Measurements from ENCODE around the gene C11orf65.

The C11orf65 gene

DNA sequence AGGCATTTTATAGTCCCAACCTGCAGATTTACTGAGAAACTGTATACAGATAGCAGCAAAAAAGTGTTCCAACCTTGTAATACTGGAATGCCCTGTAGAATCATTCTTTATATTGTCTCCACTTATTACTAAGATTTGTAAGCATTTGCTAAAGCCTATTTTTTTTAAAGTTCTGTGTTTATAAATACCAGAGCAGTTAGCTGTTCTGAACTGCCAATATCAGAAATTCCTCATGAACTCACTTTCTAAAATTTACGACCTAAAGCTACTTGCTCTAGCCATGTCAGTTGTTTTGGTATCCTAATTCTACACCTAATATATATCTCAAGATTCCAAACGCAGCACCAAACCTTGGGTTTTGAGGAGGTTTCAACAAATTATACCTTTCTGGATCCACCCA is 103.2 kb downstream of the C11orf65 start:
- DNase-seq = no peak

DNA sequence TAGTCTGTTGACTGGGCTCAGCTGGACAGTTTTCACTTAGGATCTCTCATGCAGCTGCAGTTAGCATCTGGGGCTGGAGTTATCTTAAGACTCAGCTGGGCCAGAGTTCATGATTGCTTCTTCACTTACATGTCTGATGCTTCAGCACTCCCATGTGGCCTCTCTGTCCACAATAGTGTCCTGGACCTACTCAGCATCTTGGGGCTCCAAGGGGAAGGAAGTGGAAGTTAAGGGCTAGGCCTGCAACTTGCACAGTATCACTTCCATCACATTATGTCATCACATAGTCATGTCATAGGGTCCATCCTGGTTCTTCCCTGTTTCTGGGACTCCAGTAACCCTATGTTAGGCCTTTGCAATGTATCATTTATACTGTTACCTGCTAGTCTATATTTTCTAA is 115.9 kb downstream of the C11orf65 start:
- no peak for DNase-seq

DNA sequence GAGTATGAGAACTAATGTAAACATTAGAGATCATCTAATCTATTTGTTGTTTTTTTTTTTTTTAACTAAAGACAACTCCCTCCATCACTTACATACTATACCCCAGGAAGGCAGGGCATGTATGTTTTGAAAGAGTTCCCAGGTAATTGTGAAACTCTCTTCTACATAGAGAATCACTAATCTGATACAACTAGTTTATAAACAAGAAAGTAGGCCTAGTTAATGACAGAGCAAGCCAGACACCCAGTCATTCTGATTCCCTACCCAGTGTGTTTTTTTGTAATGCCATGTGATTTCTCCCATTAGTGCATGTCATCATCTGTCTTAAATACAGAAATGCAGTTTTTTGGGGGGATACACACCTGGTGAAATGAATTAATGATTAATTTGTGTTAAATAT is 120.9 kb downstream of the C11orf65 start:
- DNase-seq = no peak

GRCh38 chr11:108345767-108346166 is 121.6 kb downstream of the C11orf65 start:
- no peak for DNase-seq

GRCh38 chr11:108343714-108344113 is 123.6 kb downstream of the C11orf65 start:
- DNase-seq = no peak

DNA sequence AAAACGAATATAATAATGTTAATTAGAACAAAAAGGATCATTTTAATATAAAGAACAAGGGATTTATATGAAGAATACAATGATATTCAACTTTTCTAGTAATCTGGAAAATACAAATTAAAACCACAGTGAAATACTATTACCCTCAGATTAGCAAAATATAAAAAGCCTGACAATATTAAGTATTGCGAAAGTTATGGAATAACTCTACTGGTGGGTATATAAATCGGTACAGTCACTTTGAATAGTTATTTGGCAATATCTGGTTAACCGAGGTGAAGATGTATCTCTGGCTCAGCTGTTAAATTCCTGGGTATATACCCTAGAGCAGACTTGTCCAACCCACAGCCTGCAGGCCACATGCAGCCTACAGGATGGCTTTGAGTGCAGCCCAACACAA is 125.7 kb downstream of the C11orf65 start:
- no peak for DNase-seq

DNA sequence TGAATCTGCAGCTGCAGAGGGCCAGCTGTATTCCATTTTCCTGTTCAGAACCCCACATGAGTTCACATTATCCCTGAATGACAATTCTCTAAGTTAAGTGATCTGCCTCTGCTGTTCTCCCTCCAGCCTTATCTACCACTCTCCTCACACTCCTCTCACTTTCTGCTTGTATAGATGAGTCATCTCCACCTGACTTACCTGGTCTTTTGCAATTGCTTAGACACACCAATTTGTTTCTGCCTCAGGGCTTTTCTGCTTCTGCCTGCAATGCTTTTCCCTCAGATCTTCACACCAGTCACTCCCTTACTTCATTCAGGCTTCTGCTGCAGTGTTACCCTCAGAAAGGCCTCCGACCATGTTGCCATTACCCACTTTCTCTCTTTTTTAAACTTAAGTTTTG is 126.4 kb downstream of the C11orf65 start:
- DNase-seq = no peak

DNA sequence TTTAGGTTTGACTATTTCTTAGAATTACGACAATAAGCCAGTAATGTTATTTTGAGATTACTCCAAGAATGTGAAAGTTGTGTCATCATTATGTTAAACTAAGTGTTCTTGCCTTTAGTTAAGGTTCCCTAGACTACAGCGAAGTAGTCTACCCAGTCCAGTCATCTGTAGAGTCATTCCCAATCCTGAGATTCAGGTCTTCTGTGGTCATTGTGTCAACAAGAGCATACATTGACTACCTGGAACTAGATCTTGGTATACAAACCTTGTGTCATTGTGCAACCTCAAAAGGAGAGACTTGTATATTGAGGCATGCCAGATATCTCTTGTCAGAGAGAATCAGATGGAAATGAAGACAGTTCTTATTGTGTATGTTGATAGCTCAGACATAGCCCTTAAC is 128.6 kb downstream of the C11orf65 start:
- DNase-seq = no peak

DNA sequence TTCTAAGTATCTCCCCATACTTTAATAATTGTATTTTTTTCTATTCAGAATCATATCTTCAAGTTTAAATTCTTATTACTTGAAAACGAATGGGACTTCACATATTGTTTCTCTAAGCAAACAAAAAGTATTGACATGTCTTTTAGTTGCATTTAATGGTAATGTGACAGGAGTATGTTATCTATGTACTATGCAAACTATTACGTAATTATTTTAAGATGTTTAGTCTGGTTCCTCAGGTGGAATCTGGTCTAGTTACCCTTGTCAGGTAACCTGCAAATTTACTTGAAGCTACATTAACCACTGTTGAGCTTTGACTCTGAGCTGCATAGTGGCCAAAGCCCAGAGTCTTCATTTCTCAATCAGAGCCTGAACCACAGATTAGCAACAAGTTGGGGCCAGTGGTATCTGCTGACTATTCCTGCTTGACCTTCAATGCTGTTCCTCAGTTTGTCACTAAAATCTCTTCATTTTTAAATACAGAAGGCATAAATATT is 133.9 kb downstream of the C11orf65 start:
- no peak for DNase-seq
